Aorta (tissue), 5 donors: ENCODE data around the gene ZDHHC18. TPM values are rescaled to one million over a fixed set of nuclear protein-coding genes. Genes with fewer than 3 reads are reported as not detected.
"Not testable (repeated sequence)": the region's sequence is repeated elsewhere in the genome, so short reads cannot be mapped to it uniquely, and the experiment has no call there.

ENCODE experiments used
- ATAC-seq: fragments of 200-7000 bp; cut with Tn5 transposase; one replicate; pipeline ENCODE4 v1.9.1; 2022; ENCODE audit warnings: moderate library complexity; ENCODE audit not compliant: low FRiP score
- DNase-seq, 2 donors: peaks; one replicate each; pipeline ENCODE4 v3.0.0-alpha.2; 2020
- H3K27ac ChIP-seq, 2 donors: one replicate each; pipeline ENCODE4 v1.5.1; 2013; ENCODE audit warnings: low read length in 2 of 2, mild to moderate bottlenecking in 2 of 2, moderate library complexity in 2 of 2, control low read depth in 1 of 2, inconsistent platforms in 1 of 2, low read depth in 1 of 2
- H3K27me3 ChIP-seq, 2 donors: one replicate each; pipeline ENCODE4 v1.6.1; 2013; ENCODE audit warnings: control low read depth in 1 of 2, low read length in 1 of 2, mild to moderate bottlenecking in 1 of 2, moderate library complexity in 1 of 2; ENCODE audit not compliant: insufficient read depth in 2 of 2, control insufficient read depth in 1 of 2
- H3K36me3 ChIP-seq, 2 donors: one replicate each; pipeline ENCODE4 v1.6.1; 2013; ENCODE audit warnings: control low read depth in 1 of 2, low read length in 1 of 2, mild to moderate bottlenecking in 1 of 2; ENCODE audit not compliant: insufficient read depth in 2 of 2, control insufficient read depth in 1 of 2
- H3K4me1 ChIP-seq, 2 donors: one replicate each; pipeline ENCODE4 v1.6.1; 2013; ENCODE audit warnings: low read length in 2 of 2, control low read depth in 1 of 2, mild to moderate bottlenecking in 1 of 2, moderate library complexity in 1 of 2; ENCODE audit not compliant: insufficient read depth in 2 of 2, control insufficient read depth in 1 of 2
- H3K4me3 ChIP-seq, 2 donors: one replicate each; pipeline ENCODE4 v1.5.1; 2013; ENCODE audit warnings: low read length in 2 of 2, control low read depth in 1 of 2, mild to moderate bottlenecking in 1 of 2
- H3K9me3 ChIP-seq: one replicate; pipeline ENCODE4 v1.6.1; 2013; ENCODE audit warnings: mild to moderate bottlenecking, low read length; ENCODE audit not compliant: control insufficient read depth
- WGBS, 2 donors: extraction: QIAGEN DNeasy Blood & Tissue Kit; methylation state at CpG; one replicate each; pipeline ENCODE4 v1.1.7; 2013; 5-methylcytosine and 5-hydroxymethylcytosine counted together
- intact Hi-C, 2 donors: fragments of 100-400 bp; cut with DNase I; formaldehyde crosslinking; loops; one replicate each; pipeline versions ENCODE4 v1.14.2 to v1.15.0; 2022
- polyA plus RNA-seq, 2 donors: library from polyadenylated mRNA; stranded (reverse); fragments of 200-250 nt; gene quantifications; one replicate each; pipeline ENCODE4 v1.2.3, GENCODE V29; 2013
- total RNA-seq, 2 donors: library from RNA; stranded (reverse); fragmentation: NEBNext Ultra II Directional; extraction: Animal tissue kit (Norgen Biotek cat#: 25700); gene quantifications; one replicate each; pipeline ENCODE4 v1.2.1, GENCODE V29; 2021
- donor health status: healthy with polysubstance abuse.
- donor health status: Bipolar disorder and iron deficiency.
- donor health status: DM: no; HTN: no; CAD: no.
- donor health status: DM: no; HTN: no; CAD: no.
- donor health status: DM: yes; HTN: yes; CAD: no.

The ZDHHC18 gene
- total and polyA plus RNA-seq, 4 donors: 8.0 to 21.4 (median 13.1) TPM

DNA sequence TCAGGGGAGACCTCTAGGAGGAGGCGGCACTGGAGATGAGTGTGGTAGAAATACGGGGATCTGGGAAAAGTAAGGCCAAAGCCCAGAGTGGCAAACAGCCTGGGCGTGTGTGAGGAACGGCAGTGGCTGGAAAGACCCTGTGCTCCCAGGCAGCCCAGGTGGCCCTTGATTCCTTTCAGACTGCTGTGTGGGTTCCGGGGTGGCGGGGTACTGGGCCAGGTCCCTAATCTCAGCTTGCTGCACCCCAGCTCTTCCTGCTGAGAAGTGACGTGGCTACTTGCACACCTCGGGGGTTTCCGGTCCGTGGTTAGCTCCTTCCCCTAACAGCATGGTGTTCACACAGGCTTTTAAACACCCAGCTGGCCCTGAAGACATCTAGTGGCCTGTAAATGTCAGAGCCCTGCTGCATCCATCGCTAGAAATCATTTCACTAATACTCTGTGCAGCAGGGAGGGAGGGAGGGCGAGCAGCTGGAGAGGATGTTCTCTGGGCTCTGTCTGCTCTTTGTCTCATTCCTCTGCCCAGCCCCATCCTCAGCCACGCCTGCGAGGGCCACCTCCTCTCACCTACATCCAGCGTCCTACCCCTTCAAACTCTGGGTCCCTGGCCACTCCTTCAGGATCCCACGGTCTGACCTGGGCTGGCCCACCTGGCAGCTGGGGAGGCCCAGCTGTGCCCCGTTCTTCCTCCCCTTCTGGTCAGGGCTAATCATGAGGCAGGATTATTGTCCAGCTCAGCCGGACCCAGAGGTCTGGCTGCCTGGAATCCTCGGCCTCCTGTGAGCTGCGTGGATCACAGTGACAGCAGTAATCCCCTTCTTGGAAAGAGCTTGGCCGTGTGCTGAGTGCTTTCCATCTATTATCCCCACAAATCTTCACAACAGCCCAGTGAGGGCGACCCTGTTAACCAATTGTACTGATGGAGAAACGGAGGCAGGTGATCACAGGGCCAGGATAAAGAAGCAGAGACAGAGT is 7.2 kb downstream of the ZDHHC18 start:
- 86% methylated on average over 23 of the region's 23 CpGs for WGBS, 2 donors
- ATAC-seq: no peak
- no peaks in the 10 kb centered on the region for H3K4me1 ChIP-seq
- intact Hi-C loops: no loop called here
- no peak overlapping the region for H3K4me3 ChIP-seq
- no peak overlapping the region for H3K27ac ChIP-seq
- no peaks in the 10 kb centered on the region for H3K27me3 ChIP-seq
- peaks cover 0 to 19% of the 10 kb centered on the region in 2 donors for H3K36me3 ChIP-seq
- no peaks in the 10 kb centered on the region for H3K9me3 ChIP-seq
- DNase-seq: peak in 1 of 2 donors; percentile 75

DNA sequence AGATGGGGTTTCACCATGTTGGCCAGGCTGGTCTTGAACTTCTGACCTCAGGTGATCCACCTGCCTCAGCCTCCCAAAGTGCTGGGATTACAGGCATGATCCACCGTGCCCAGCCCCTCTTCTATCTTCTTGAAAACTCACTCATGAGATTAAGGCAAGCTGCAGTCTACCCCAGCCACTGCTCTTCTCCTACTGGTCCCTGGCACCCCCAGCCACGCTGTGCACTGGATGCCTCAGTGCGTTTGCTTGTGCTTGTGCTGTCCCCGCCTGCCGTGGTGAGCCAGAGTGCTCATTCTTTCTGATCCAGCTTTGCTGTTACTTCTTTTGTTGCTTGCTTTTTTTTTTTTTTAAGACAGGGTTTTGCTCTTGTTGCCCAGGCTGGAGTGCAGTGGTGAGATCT is 11.2 kb downstream of the ZDHHC18 start:
- not testable (repeated sequence) for ATAC-seq

DNA sequence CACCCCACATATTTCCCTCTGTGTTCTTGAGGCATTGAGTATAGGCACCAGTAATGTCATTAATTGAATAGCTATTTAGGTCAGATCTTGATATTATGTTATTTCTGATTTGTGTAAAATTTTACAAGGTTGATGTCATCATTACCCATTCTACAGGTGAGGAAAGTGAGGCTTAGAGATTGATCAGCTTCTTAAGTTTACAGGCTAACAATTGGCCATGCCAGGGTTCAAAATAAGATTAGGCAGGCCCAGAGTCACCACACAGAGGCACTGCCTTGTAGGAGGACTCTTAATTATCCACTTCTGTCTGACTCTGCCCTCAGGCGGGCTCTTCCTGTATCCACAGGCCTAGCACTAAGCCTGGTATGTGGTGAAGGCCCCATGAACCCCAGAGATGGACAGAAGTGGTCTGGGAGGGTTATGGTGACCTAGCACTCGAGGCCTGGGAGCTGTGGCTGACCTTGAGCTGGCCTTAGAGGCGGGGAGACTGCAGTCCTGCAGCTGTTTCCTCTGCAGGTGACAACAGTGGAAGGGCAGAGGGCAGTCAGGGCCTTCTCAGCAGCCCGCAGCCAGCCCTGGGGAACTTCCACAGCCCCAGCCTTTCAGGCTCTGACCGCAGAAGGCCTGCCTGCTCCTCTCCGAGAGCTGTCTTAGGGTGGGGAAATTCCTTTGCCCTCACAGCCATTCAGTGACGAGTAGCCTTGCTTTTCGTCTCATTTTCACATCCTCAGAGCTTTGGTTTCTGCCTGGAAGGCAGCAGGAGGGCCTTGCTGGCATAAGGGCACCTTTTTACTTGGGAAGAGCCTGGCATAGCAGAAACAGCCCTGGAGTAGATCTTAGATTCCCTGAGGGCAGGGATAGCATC is 12.2 kb downstream of the ZDHHC18 start:
- H3K4me3 ChIP-seq: no peak overlapping the region
- H3K9me3 ChIP-seq: no peaks in the 10 kb centered on the region
- no peak for DNase-seq
- intact Hi-C loops: no loop called here
- 80 to 81% methylated on average over 8 of the region's 8 CpGs for WGBS, 2 donors
- ATAC-seq: peak; percentile 36
- H3K27me3 ChIP-seq: no peaks in the 10 kb centered on the region
- no peaks in the 10 kb centered on the region for H3K4me1 ChIP-seq
- H3K36me3 ChIP-seq: peaks cover 0 to 15% of the 10 kb centered on the region in 2 donors
- H3K27ac ChIP-seq: no peak overlapping the region

More for the DNA sequence above, 11.2 kb downstream of the ZDHHC18 start:
- H3K27me3 ChIP-seq, H3K27ac ChIP-seq, intact Hi-C loops, H3K4me1 ChIP-seq, DNase-seq, H3K4me3 ChIP-seq, H3K9me3 ChIP-seq: not testable (repeated sequence)
- WGBS, 2 donors: 82 to 88% methylated on average over 5 of the region's 5 CpGs
- peaks cover 0 to 17% of the 10 kb centered on the region in 2 donors for H3K36me3 ChIP-seq

DNA sequence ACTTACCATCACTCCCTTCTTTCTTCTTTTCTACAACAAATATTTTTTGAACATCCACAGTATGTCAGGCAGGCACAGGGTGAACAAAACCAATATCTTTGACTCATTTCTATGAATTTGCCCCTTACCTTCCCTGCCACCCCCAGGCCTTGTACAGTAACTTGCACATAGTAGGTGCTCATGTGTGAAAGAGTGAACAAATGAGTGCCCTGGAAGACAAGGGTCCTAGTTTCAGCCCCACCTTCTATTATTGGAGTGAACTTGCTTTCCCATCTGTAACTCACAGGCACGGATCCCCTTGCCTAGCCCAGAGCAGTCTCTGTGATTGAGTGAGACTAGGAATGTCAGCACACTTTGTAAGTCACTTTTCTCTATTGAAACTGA is 12.8 kb downstream of the ZDHHC18 start:
- intact Hi-C loops: no loop called here
- Histone ChIP-seq H3K27ac (no peak overlapping the region), H3K36me3 (peaks cover 0 to 10% of the 10 kb centered on the region in 2 donors), H3K4me3 (no peak overlapping the region), H3K4me1 (no peaks in the 10 kb centered on the region), H3K9me3 (no peaks in the 10 kb centered on the region), H3K27me3 (no peaks in the 10 kb centered on the region)
- DNase-seq: no peak
- no peak for ATAC-seq
- 81 to 93% methylated on average over 1 of the region's 1 CpG for WGBS, 2 donors

DNA sequence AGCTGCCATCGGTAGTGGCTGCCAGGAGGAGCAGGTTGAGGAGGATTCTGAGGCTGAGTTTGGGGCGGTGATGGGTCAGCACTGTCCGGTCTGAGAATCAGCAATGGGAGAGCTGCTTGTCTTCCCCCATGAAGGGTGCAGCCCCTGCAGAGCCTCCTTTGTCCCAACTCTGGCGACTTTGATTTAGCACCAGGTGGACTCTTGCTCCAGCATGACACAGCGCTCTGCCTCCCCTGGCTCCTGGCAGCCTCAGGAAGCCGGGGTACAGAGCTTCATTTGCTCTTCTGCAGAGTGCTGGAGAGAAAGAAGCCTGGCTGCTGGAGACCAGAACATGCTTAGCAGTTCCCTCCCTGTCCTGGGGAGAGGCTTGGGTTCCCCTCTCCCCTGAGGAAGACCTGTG is 13.3 kb downstream of the ZDHHC18 start:
- H3K27me3 ChIP-seq: no peaks in the 10 kb centered on the region
- H3K4me1 ChIP-seq: no peaks in the 10 kb centered on the region
- ATAC-seq (no peak), DNase-seq (no peak)
- H3K36me3 ChIP-seq: peaks cover 0 to 6% of the 10 kb centered on the region in 2 donors
- H3K27ac ChIP-seq: no peak overlapping the region
- H3K9me3 ChIP-seq: no peaks in the 10 kb centered on the region
- 89 to 92% methylated on average over 6 of the region's 6 CpGs for WGBS, 2 donors
- no peak overlapping the region for H3K4me3 ChIP-seq
- intact Hi-C loops: no loop called here

DNA sequence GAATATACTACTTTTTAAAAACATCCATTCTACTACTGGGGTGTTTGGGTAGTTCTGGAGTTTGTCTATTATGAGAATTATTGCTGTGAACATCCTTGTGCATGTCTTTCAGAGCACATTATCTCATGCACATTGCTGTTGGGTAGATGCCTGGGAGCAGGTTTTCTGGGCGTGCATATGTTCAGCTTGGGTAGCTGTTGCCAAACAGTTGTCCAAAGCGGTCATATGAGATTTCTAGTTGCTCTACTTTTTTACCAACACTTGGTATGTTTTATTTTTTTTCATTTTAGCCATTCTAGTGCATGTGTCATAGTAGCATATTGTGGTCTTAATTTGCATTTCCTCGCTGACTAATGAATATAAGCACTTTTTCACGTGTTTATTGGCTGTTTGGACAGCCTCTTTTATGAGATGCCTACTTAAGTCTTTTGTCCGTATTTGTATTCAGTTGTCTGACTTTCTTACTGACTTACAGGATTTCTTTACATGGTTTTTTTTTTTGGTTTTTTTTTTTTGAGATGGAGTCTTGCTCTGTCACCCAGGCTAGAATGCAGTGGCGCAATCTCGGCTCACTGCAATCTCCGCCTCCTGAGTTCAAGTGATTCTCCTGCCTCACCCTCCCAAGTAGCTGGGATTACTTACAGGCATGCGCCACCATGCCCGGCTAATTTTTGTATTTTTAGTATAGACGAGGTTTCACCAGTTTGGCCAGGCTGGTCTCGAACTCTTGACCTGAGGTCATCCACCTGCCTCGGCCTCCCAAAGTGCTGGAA is 18.1 kb downstream of the ZDHHC18 start:
- Histone ChIP-seq H3K4me1 (no peaks in the 10 kb centered on the region), H3K27ac (no peak overlapping the region), H3K4me3 (no peak overlapping the region), H3K27me3 (no peaks in the 10 kb centered on the region), H3K9me3 (no peaks in the 10 kb centered on the region), H3K36me3 (no peaks in the 10 kb centered on the region)
- intact Hi-C loops: no loop called here
- DNase-seq (no peak), ATAC-seq (no peak)
- WGBS, 2 donors: 89 to 90% methylated on average over 13 of the region's 13 CpGs

DNA sequence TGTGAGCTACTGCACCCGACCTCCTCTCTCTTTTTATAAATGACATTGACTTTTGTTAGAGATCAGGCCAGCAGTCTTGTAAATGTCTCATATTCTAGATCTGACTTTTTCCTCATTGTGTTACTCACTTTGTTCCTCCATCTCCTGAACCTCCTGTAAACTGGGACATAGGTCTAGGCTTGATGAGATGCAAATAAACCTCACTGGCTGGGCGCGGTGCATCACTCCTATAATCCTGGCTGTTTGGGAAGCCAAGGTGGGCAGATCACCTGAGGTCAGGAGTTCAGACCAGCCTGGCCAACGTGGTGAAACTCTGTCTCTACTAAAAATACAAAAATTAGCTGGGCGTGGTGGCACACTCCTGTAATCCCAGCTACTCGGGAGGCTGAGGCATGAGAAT is 21.3 kb downstream of the ZDHHC18 start:
- H3K4me1 ChIP-seq, ATAC-seq, intact Hi-C loops, H3K9me3 ChIP-seq, H3K27me3 ChIP-seq, H3K36me3 ChIP-seq, H3K4me3 ChIP-seq, H3K27ac ChIP-seq, DNase-seq: not testable (repeated sequence)
- WGBS, 2 donors: 89% methylated on average over 6 of the region's 6 CpGs

DNA sequence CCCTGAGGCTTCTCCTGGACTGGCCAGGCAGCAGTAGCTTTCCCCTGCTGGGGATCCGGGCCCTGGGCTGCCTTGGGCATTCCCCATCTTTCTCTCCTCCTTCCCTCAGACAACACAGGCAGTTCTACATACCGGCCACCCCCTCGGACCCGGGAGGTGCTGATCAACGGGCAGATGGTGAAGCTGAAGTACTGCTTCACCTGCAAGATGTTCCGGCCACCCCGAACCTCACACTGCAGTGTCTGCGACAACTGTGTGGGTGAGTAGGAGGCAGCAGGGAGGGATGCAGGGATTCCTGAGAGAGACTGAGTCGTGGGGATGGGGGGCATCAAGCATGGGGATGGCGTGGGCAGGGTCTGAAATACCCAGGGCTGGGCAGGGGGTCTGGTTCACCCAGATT is 22.0 kb downstream of the ZDHHC18 start:
- Histone ChIP-seq H3K4me3 (no peak overlapping the region), H3K36me3 (peaks cover 0 to 7% of the 10 kb centered on the region in 2 donors), H3K27ac (no peak overlapping the region), H3K9me3 (no peaks in the 10 kb centered on the region), H3K4me1 (no peaks in the 10 kb centered on the region), H3K27me3 (no peaks in the 10 kb centered on the region)
- intact Hi-C loops: no loop called here
- ATAC-seq (no peak), DNase-seq (no peak)
- 87% methylated on average over 10 of the region's 10 CpGs for WGBS, 2 donors
